ENCODE results near the gene DMD.

DMD gene

DNA sequence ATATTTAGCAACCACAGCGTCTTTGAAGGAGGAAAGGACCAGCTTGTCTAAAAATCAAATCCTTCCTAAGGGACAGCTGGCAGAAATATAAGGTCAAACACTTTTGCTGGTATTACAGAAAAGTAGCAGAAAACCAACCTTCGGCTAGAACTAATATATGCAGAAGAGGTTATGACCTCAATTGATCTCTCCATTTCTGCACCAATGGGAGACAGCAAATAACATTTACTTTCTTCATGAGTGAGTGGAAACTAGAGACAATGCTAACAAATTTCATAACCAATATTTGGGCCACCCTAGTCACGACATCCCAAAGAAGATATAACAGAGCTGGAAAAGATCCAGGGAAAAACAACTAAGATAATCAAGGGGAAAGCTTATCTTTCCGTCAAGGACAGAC is 1892.5 kb downstream of the DMD start:
- DNase-seq, result no peak

DNA sequence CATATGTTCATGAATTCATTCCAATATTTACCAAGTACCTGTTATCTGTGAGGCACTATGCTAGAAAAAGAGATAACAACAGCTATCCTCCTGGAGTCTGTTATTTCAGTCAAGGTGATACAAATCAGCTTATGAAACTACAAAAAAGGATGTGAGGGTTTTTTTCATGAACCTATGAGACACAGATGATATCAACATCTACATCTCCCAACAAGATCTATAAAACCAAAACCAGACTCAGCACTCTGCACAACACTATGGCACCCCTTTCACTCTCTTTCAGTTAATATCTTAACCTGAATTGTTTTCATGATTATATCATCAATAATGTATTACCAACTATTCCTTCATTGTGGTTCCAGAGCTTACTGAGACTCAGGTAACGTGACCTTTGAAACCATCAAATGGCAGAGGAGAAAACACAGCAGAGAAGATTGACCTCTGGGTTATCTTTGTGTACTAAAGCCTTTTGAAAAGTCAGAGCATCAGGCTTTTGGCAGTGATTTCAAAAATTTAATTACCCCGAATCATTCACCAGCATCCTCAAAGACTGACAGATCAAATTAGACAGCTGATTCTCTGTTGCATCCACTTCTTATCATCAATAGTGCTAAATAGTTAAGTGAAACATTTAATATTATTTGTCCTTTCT is 1894.9 kb downstream of the DMD start:
- no peak for DNase-seq

DNA sequence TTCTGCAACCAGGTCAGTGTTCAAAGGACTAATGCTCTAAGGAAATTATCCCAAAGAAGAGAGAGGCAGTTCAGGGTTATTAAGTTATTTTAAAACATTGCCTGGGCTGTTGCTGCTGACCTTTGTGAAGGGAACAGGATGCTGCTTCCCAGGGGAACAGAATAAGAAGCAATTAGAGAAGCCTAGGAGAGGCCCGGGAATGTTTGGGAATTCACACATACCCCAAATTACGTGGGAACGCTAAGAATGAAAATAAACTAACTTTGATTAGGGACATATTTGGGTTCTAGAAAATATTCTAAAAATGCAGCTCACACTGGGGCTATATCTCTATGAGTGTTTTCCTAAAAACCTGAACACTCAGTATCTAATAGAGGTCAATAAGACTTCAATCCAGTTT is 1896.4 kb downstream of the DMD start:
- no peak for DNase-seq

DNA sequence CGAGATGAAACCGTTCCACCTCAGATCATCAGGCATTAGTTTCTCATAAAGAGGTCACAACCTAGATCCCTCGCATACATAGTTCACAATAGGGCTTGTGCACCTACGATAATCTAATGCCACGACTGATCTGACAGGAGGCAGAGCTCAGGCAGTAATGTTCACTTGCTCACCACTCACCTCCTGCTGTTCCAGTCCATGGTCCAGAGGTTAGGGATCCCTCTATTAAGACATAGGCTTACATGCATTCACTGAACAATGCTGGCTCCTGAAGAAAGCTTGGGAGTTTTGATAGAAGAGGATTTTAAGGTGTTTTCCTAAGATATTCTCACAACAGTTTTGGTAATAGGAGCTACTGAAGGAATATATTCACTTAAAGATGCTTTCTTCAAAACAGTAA is 1903.4 kb downstream of the DMD start:
- DNase-seq, result no peak

DNA sequence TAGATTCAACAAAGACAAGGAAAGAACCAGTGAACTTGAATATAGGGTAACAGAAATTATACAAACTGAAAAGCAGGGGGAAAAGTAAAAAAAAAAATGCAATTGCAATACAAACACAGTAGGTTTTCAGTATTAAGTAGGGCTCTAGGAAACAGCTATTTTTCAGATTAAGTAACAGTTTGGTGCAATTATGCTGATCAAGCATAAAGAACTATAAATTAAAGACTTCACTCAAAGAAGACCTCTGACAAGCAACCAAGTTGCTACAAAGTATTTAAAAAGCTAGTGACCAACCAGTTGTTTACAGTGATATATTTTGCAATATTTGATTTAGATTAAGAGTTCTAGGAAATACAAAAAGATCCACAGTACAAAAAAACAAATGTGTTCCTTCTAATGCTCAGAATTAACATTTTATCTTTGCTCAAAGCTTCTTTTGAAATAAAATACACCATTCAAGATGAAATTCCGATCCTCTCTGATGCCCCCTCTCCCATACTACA is 1908.7 kb downstream of the DMD start:
- DNase-seq, result no peak

DNA sequence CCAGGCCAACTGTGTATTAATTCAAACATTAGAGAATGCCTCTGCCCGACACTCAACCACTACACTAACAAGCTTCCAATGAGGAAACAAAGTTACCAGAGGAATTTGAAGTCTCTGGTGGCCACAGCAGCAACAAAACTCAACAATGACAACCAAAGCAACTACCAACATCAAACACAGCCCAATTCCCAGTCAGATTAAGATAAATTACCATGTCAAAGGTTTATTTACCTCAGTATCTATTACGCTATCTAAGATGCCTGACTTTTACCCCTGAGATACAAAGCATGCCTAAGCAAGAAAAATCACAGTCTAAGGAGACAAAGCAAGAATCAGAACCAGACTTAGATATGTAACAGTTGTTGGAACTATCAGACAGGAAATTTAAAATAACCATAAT is 1909.4 kb downstream of the DMD start:
- no peak for DNase-seq

DNA sequence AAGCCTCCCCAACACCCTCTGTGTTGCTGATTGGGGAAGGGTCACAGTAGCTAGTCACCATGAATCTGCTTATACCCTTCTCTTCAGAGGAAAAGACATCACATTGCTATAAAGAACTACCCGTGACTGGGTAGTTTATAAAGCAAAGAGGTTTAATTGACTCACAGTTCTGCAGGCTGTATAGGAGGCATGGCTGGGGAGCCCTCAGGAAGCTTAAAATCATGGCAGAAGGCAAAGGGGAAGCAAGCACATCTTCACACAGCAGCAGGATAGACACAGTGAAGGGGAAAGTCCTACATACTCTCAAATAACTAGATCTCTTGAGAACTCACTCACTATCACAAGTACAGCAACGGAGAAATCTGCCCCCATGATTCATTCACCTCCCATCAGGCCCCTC is 1910.1 kb downstream of the DMD start:
- no peak for DNase-seq

DNA sequence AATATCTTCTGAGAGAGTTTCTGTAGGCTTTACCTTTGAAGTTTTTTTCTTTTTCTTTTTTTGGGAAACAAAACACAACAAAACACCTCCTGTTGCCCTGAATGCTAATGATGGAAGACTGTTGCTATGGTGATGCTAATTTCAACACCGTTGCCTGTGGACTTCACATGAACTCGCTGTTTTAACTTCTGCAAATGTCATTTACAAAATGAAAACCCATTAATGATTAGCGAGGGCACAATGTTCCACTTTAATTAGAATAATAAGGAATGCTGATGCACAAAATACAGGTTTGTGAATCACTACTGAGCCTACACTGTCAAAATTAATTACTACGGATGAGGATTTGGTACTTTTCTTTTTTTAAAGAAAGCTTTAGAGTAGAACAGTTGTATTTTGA is 1912.4 kb downstream of the DMD start:
- DNase-seq, result no peak

DNA sequence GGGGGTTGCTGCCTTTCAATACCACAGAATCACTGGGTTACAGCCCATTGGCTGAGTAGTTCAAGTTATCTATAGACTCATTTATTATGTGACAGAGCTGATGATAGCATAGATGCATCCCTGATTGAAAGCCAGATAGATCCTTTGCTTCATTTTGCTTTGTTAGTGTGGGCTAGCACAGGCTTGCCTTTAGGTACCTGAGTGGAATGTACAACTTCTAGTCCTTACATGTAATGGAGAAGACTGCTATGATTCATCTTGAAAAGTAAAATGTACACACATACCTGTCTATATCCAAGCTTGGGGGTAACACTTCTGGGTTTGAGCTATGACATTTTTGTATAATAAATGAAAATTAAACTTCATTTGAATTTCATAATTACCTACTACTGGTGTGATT is 1913.5 kb downstream of the DMD start:
- DNase-seq, result no peak

DNA sequence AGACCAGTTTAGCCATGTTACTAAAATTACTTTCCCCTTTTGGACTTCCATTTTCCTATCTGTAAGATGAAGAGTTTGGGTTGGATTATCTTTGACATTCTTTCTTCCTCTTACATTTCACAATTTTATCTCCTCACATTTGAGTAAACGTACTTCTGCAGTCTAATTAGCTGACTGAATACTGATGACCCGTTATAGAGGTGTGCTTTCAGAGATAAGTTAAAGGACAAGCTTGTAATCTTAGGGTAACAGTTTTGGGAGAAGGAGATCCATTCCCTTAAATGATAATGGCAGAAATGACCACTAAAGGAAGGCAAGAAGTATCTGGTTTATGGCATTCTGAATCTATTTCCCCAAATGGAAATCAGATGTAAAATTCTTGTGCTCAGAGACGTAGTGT is 1916.9 kb downstream of the DMD start:
- DNase-seq, result no peak

DNA sequence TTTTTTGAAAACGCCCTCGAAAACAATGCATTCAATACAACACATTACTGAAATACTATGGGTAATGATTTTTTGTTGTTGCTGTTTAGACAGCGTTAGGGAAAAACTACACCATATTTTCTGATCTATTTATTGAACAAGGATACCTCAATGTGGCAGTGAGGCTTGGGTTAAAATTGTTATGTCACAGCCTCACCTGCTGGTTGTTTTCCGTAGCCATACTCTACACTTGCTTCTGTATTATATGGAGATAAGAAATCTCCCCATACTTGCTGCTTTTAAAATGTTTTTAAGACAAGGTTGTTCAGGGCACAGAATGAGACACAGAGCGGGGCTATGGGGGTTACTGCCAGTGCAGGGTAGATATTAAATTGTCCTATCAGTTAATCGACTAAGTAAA is 1917.9 kb downstream of the DMD start:
- DNase-seq, result no peak

DNA sequence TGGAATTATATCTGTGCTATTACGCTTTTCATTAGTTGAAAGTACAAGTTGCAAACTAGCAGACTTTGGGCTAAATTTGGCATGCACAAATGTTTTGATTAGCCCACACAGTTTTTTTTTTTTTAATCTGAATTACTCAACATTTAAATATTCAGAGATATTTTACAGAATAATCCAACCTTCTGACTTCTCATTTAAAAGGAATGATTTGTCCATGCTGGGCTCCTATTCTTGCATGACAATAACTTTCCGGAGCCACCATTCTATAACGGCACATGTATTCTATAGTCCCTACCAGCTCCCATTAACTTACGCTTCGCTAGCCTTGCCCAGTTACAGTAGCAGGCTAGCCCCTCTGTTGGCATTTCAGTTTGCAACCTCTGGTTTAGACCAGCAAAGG is 1920.2 kb downstream of the DMD start:
- DNase-seq, result no peak

DNA sequence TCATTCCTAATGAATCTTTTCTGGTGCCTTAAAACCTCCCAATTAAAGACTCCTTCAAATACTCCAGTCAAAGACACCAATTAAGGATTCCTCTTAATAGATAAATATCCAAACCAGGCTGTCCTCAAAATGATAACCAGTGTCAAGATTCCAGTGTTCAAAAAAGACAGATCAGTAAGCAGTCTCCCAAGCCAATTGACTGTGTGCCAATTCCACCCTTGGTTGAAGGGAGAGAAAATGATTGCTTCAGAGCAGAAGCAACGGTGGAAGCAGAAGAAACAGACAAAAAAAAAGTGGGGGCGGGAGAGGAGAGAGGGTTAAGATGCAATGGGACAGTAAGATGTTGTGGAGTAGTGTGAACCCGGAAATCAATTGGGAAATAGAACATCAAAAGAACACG is 1923.5 kb downstream of the DMD start:
- no peak for DNase-seq

DNA sequence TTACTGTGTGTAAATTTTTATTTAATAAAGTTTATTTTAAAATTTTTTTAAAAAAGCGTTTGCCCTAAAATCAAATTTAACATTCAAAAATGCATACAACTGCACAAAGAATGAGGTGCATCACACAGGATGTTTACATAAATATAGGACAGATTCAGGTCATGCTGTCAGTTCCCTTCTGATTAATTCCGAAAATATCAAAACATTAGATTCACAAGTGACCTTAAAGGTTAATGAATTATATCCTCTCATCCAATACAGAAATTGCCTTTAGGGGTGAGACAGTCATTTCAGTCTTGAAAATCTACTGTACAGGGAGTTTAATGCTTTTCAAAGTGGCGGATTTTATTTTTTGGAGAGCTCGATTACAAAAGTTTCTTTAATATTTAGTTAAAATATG is 1930.8 kb downstream of the DMD start:
- DNase-seq, result no peak

DNA sequence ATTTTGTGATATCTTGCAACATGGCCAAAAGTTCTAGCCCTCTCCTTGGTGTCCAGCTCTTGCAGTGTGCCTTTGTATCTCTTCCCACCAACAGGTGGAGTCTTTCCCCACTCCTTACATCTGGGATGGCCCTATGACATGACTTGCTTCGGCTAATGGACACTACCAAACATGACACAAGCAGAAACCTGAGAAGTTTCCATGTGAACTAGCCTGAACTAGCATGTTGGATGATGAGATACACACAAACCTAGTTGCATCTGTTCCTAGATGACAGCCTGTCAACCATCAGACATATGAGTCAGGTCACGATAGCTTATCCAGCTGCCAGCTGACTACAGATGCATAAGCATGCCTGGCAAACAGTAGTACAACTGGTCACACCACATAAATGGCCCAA is 1932.0 kb downstream of the DMD start:
- DNase-seq, result peak; percentile 0

DNA sequence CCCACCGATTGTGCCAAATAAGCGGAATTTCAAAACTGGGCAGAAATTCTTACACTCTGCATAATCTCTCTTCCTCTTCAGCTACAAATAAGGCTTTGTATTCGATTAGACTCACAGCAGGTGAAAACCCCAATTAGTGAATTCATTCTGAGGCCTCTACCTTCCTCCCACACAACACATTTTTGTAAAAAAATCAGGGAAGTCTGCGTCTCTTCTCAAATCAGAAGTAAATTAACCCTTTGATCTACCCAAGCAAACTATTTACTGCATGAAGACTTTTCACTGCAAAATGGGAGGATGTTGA is 1938.9 kb downstream of the DMD start:
- no peak for DNase-seq

DNA sequence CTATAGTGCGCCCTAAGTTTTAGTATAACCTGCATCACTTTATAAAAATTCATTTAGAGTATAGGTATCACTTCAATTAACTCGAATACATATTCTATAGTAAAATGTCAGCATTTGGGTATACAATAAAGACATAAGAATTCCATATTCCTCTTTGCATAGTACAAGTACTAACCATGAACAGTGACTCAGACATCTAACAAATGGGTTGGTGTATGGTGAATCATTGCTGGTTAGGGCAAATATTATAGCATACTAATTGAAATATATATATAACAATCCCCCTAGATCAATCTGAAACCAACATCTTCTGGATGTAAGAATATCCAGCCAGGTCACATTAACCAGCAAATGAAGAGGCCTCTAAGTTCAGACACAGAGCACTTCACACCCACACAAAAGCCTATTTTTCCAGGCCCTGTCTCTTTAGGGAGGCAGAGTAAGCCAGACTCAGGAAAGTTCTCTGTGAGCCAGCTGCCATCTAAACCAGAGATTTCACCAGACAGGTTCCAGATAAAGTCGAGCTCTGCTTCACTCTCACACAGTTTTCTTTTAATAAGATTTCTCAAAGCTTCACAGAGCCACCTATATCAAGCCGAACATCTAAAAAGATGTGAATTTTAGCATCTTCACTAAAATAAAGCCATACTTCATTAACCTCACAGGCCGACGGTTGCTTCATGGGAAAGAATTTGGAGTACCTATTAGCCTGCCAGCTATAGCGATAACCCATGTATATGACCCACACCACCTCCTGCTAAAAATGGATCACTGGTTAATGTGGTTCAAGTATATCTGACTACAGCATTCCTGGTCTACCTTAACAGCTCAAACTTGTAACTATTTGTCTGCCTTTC is 1939.5 kb downstream of the DMD start:
- DNase-seq, result no peak

DNA sequence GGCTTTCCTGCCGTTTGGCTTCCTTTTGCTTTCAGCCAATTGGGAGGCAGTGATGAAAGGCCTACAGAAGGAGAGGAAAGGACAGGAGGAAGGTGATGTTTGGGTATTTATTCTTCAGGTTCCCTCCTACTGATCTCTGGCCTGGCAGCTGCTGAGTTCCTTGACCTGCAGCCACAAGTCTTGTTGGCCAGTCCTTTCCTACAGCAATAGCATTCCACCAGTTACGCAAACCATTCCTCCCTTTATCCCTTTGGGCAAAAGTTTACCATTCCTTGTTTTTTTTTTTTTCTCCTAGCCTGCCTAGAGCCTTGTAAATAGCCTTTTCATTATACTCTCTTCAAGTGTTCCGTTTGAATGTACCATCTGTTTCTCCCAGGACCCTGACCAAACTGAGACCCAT is 1941.4 kb downstream of the DMD start:
- DNase-seq, result no peak

DNA sequence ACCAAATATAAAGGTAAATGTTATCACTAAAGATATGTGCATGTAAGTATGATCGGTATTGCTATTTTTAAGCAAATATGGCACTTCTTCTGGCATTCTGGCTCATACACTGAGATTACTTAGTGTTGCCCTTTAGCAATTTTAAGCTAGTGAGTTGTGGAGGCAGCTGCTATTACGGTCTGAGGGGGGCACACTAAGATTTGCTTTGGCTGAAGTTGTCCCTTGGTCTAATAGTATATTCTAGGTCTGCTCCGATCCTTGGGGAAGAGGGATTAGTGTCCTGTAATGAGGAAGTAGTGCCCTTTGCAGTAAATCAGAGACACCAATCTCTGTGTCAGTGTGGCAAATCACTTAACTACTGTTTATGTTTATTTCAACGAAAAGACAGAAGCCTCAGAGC is 1943.0 kb downstream of the DMD start:
- DNase-seq, result no peak

DNA sequence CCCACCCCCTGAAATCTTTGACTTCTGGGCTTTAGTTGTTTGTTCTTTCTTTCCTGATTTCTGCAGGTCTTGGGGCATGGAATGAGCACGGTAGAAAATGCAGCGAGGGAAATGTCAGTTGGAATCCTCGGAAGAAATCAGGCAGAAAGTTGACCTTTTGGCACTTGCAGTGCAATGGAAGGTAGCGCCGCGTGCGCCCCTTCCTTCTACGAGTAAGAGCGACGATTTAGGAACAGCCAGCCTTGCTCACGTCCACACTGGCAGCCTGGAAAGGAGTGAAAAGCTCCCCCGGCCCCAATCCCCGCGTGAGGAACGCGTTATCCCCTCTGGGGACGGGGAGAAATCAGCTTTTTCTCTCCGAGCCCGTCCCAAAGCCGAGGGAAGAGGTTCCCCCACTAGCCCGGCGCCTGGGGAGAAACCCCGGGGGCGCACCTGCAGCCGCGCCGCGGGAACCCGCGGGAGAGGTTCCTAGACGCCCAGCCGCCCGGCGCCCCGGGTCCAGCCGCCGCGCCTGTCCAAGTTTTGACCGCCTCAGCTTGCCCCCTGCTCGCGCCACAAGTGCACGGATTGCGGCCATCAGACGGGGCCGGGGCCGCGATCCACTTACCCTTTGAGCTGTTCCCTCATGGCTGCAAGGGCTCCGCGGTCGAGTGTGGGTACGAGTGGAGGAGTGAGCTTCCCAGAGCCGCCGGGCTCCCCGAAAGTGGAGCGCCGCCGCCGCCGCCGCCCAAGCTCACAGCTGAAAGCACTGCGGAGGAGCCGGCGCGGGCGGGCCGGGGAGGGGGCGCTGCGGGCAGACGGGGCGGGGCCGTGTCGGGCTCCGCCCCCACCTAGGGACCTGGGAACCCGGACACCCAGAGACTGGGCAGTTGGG is 1944.9 kb downstream of the DMD start:
- peak; percentile 1 for DNase-seq

DNA sequence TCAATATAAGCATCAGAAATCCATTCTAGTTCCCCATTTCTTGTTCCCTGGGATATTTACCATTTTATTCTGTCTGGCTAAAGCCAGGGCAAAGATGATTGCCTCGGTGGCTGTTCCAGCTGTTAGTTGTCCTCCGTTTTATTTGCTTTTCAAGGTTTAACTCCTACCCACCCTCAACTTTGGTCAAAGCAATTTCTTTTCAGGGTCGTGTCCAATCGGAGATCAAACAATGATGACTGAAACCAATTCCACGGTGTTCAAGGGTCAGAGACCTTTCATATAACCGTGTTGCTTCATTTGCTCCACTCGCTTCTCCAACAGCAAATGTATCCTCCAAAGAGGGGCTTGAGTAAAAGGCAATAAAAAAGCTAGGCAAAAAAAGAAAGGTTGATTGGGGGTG is 1946.0 kb downstream of the DMD start:
- no peak for DNase-seq

DNA sequence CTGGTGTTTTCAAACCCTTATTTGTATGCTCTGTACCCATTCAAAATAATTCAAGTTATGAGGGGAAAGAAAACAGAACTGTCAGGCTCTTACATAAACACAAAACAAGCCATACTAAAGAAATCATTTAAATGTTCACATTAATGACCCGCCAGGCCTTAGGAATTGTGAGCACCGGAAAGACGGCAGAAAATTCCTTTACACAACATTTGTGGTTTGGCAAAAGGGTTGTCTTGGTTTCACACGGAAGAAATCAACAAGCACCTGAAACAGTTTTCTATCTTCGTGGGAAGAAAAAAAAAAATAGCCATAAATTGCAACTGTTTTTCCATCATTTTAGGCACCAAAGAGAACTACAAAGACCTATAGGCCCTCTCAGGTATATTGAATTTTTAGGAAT is 1951.0 kb downstream of the DMD start:
- no peak for DNase-seq

DNA sequence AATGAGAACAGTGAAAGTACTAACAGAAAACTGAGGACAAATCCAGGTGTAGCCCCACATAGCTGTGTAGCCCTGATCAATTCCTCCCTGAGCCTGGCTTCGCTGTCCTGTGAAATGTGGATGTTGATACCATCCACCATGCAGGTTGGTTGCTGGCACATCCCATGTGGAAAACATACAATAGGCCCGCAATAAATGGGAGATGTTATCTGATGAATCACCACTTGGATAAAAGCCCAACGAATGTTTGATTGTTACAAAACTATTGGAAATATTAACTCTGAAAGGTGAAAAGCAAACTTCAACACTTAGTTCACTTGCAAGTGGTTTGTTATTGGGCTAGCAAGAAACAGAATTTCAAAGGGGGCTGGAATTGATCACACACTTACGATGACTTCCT is 1953.2 kb downstream of the DMD start:
- no peak for DNase-seq
